Fibroblast of lung (primary cell): Measurements from ENCODE around the gene NOL7. TPM values are rescaled to one million over a fixed set of nuclear protein-coding genes. Genes with fewer than 3 reads are reported as not detected.

ENCODE experiments used
- DNase-seq, 2 donors: peaks; one replicate each; pipeline versions ENCODE4 v3.0.0 to v3.0.0-alpha.2; 2010; ENCODE audit warnings: low read depth in 2 of 2
- H2AFZ ChIP-seq: 2 replicates; pipeline ENCODE4 v1.5.1; 2012; ENCODE audit warnings: low read length, control low read depth, inconsistent platforms
- H3K27ac ChIP-seq: 2 replicates; pipeline ENCODE4 v1.5.1; 2011; ENCODE audit warnings: low read length, control low read depth; ENCODE audit not compliant: insufficient read depth
- H3K27me3 ChIP-seq: 2 replicates; pipeline ENCODE4 v1.5.1; 2011; ENCODE audit warnings: mild to moderate bottlenecking, low read length; ENCODE audit not compliant: control insufficient read depth, insufficient read depth
- H3K36me3 ChIP-seq: 2 replicates; pipeline ENCODE4 v1.5.1; 2011; ENCODE audit warnings: low read length; ENCODE audit not compliant: control insufficient read depth, insufficient read depth
- H3K4me1 ChIP-seq: 2 replicates; pipeline ENCODE4 v1.5.1; 2011; ENCODE audit warnings: low read length; ENCODE audit not compliant: control insufficient read depth, insufficient read depth; ENCODE audit errors: extremely low read depth
- H3K4me2 ChIP-seq: 2 replicates; pipeline ENCODE4 v1.5.1; 2011; ENCODE audit warnings: low read length, control low read depth; ENCODE audit not compliant: insufficient read depth; ENCODE audit errors: extremely low read depth
- H3K4me3 ChIP-seq, 4 experiments: fragments of 200-600 bp in 1 of 4; sonication (generic) in 1 of 4; replicated peaks in 1 of 4; 2 replicates each; pipeline ENCODE4 v1.5.1; 2011 to 2016; ENCODE audit warnings: low read length in 4 of 4, low read depth in 3 of 4, mild to moderate bottlenecking in 3 of 4, control low read depth in 2 of 4, inconsistent platforms in 1 of 4, mixed read lengths in 1 of 4; ENCODE audit not compliant: insufficient read depth in 1 of 4; ENCODE audit errors: control extremely low read depth in 1 of 4
- H3K79me2 ChIP-seq: 2 replicates; pipeline ENCODE4 v1.5.1; 2012; ENCODE audit warnings: mild to moderate bottlenecking, low read length, inconsistent platforms; ENCODE audit not compliant: control insufficient read depth, insufficient read depth
- H3K9ac ChIP-seq: 2 replicates; pipeline ENCODE4 v1.5.1; 2011; ENCODE audit warnings: mild to moderate bottlenecking, low read length, control low read depth; ENCODE audit not compliant: insufficient read depth
- H3K9me3 ChIP-seq: 2 replicates; pipeline ENCODE4 v1.5.1; 2012; ENCODE audit warnings: low read depth, low read length; ENCODE audit not compliant: control insufficient read depth, insufficient read depth
- H4K20me1 ChIP-seq: 2 replicates; pipeline ENCODE4 v1.5.1; 2011; ENCODE audit warnings: low read length; ENCODE audit not compliant: control insufficient read depth, insufficient read depth; ENCODE audit errors: extremely low read depth
- CTCF ChIP-seq, 2 donors: IDR thresholded peaks in 1 of 2; conservative IDR thresholded peaks in 1 of 2; 1 replicate in 1 of 2; 2 replicates in 1 of 2; pipeline ENCODE4 v1.5.1; 2011 to 2012; ENCODE audit warnings: low read length in 2 of 2, control low read depth in 1 of 2, inconsistent platforms in 1 of 2, low read depth in 1 of 2, mild to moderate bottlenecking in 1 of 2
- EZH2 ChIP-seq: IDR thresholded peaks from 2 replicates; pipeline ENCODE4 v1.5.1; 2012; ENCODE audit warnings: low read length, control low read depth, mild to moderate bottlenecking; ENCODE audit errors: missing control alignments
- polyA plus RNA-seq, 2 donors: library from polyadenylated mRNA; depleted of rRNA in 1 of 2; stranded (reverse) in 1 of 2; unstranded in 1 of 2; fragments of >200 nt; gene quantifications; 2 replicates each; pipeline ENCODE4 v1.2.1, GENCODE V29; 2011 to 2012; ENCODE audit warnings: missing spikeins in 1 of 2
- total RNA-seq: library from RNA; depleted of rRNA; stranded (reverse); fragments of >200 nt; gene quantifications from 2 replicates; pipeline ENCODE4 v1.2.1, GENCODE V29; 2014

NOL7 gene
- total and polyA plus RNA-seq, 2 donors (not counting 1 experiment from before 2014, with no cell fraction given): 47.2 to 48.0 TPM

GRCh38 chr6:13605634-13606033 lies 9.5 kb upstream of the NOL7 start:
- TF ChIP-seq EZH2 (no peak), CTCF (conservative IDR thresholded peaks at IDR 0.05 in 1 of 2, IDR thresholded peaks at IDR 0.05 in 1 of 2; ENCODE audit: low read depth in 1 of 2, low read length in 2 of 2) (no peak)
- Histone ChIP-seq H3K4me3 (no peak overlapping the region), H2AFZ (no peak overlapping the region), H3K36me3 (no peaks in the 10 kb centered on the region), H3K4me2 (no peak overlapping the region), H3K9me3 (no peaks in the 10 kb centered on the region), H3K79me2 (no peaks in the 10 kb centered on the region), H3K27me3 (no peaks in the 10 kb centered on the region), H3K27ac (no peak overlapping the region), H3K4me1 (no peaks in the 10 kb centered on the region), H3K9ac (no peak overlapping the region), H4K20me1 (no peaks in the 10 kb centered on the region)
- no peak for DNase-seq

- Histone ChIP-seq H4K20me1 (no peaks in the 10 kb centered on the region), H3K4me2 (no peak overlapping the region), H3K27me3 (no peaks in the 10 kb centered on the region), H3K4me3 (no peak overlapping the region), H2AFZ (no peak overlapping the region), H3K36me3 (no peaks in the 10 kb centered on the region), H3K9me3 (no peaks in the 10 kb centered on the region), H3K4me1 (peaks cover 2% of the 10 kb centered on the region), H3K27ac (no peak overlapping the region), H3K9ac (no peak overlapping the region), H3K79me2 (peaks cover 12% of the 10 kb centered on the region)
- TF ChIP-seq EZH2 (no peak), CTCF (conservative IDR thresholded peaks at IDR 0.05 in 1 of 2, IDR thresholded peaks at IDR 0.05 in 1 of 2; ENCODE audit: low read depth in 1 of 2, low read length in 2 of 2) (no peak)
- peak in 1 of 2 donors; percentile 16 for DNase-seq
Observed at GRCh38 chr6:13611715-13612114, 3.4 kb upstream of the NOL7 start.

- Histone ChIP-seq H3K36me3 (no peaks in the 10 kb centered on the region), H3K9me3 (no peaks in the 10 kb centered on the region), H4K20me1 (no peaks in the 10 kb centered on the region), H3K27me3 (no peaks in the 10 kb centered on the region), H3K4me1 (peaks cover 2% of the 10 kb centered on the region), H3K9ac (no peak overlapping the region), H3K27ac (no peak overlapping the region), H2AFZ (no peak overlapping the region), H3K4me3 (no peak overlapping the region), H3K4me2 (no peak overlapping the region), H3K79me2 (peaks cover 24% of the 10 kb centered on the region)
- DNase-seq: no peak
- TF ChIP-seq CTCF (conservative IDR thresholded peaks at IDR 0.05 in 1 of 2, IDR thresholded peaks at IDR 0.05 in 1 of 2; ENCODE audit: low read depth in 1 of 2, low read length in 2 of 2): no peak
- TF ChIP-seq EZH2: no peak
Observed at GRCh38 chr6:13613029-13613594, 2.0 kb upstream of the NOL7 start.
